Measurements from ENCODE around the gene PEF1.

PEF1 gene

GRCh38 chr1:31628931-31629556 lies 15.6 kb downstream of the PEF1 start:
- TF ChIP-seq ZBTB7A (IDR thresholded peaks at IDR 0.05; ENCODE audit: low read depth) (no peak), TAF1 (IDR thresholded peaks at IDR 0.05; ENCODE audit: low read depth) (no peak), RAD21 (IDR thresholded peaks at IDR 0.05; ENCODE audit: low read depth) (no peak), TCF12 (IDR thresholded peaks at IDR 0.05; ENCODE audit: low read depth) (no peak), FOXM1 (IDR thresholded peaks at IDR 0.05; ENCODE audit: borderline replicate concordance, low read depth) (no peak), REST (IDR thresholded peaks at IDR 0.05; ENCODE audit: low read depth) (no peak), EP300 (IDR thresholded peaks at IDR 0.05; ENCODE audit: borderline replicate concordance) (no peak), USF1 (IDR thresholded peaks at IDR 0.05) (no peak), EGR1 (IDR thresholded peaks at IDR 0.05) (no peak), YY1 (IDR thresholded peaks at IDR 0.05; ENCODE audit: low read depth) (no peak), TEAD4 (IDR thresholded peaks at IDR 0.05) (no peak), MAX (IDR thresholded peaks at IDR 0.05) (no peak), CEBPB (IDR thresholded peaks at IDR 0.05) (no peak), NFIC (IDR thresholded peaks at IDR 0.05) (no peak), CREB1 (IDR thresholded peaks at IDR 0.05; ENCODE audit: low read depth) (no peak)

- no peak for TF ChIP-seq TAF1 (IDR thresholded peaks at IDR 0.05; ENCODE audit: low read depth)
- TF ChIP-seq EGR1 (IDR thresholded peaks at IDR 0.05): no peak
- no peak for TF ChIP-seq EP300 (IDR thresholded peaks at IDR 0.05; ENCODE audit: borderline replicate concordance)
- no peak for TF ChIP-seq CREB1 (IDR thresholded peaks at IDR 0.05; ENCODE audit: low read depth)
- TF ChIP-seq REST (IDR thresholded peaks at IDR 0.05; ENCODE audit: low read depth): no peak
- TF ChIP-seq YY1 (IDR thresholded peaks at IDR 0.05; ENCODE audit: low read depth): no peak
- TF ChIP-seq USF1 (IDR thresholded peaks at IDR 0.05): no peak
- no peak for TF ChIP-seq TCF12 (IDR thresholded peaks at IDR 0.05; ENCODE audit: low read depth)
- no peak for TF ChIP-seq TEAD4 (IDR thresholded peaks at IDR 0.05)
- no peak for TF ChIP-seq CEBPB (IDR thresholded peaks at IDR 0.05)
- no peak for TF ChIP-seq ZBTB7A (IDR thresholded peaks at IDR 0.05; ENCODE audit: low read depth)
- TF ChIP-seq NFIC (IDR thresholded peaks at IDR 0.05): no peak
- TF ChIP-seq RAD21 (IDR thresholded peaks at IDR 0.05; ENCODE audit: low read depth): no peak
- TF ChIP-seq FOXM1 (IDR thresholded peaks at IDR 0.05; ENCODE audit: borderline replicate concordance, low read depth): no peak
- no peak for TF ChIP-seq MAX (IDR thresholded peaks at IDR 0.05)
Measured at GRCh38 chr1:31627930-31628559, 16.6 kb downstream of the PEF1 start.

- TF ChIP-seq CEBPB (IDR thresholded peaks at IDR 0.05): no peak
- TF ChIP-seq TEAD4 (IDR thresholded peaks at IDR 0.05): no peak
- TF ChIP-seq FOXM1 (IDR thresholded peaks at IDR 0.05; ENCODE audit: borderline replicate concordance, low read depth): no peak
- TF ChIP-seq NFIC (IDR thresholded peaks at IDR 0.05): no peak
- TF ChIP-seq RAD21 (IDR thresholded peaks at IDR 0.05; ENCODE audit: low read depth): no peak
- TF ChIP-seq MAX (IDR thresholded peaks at IDR 0.05): no peak
- no peak for TF ChIP-seq ZBTB7A (IDR thresholded peaks at IDR 0.05; ENCODE audit: low read depth)
- no peak for TF ChIP-seq EGR1 (IDR thresholded peaks at IDR 0.05)
- TF ChIP-seq TCF12 (IDR thresholded peaks at IDR 0.05; ENCODE audit: low read depth): no peak
- TF ChIP-seq YY1 (IDR thresholded peaks at IDR 0.05; ENCODE audit: low read depth): no peak
- no peak for TF ChIP-seq CREB1 (IDR thresholded peaks at IDR 0.05; ENCODE audit: low read depth)
- no peak for TF ChIP-seq USF1 (IDR thresholded peaks at IDR 0.05)
- TF ChIP-seq TAF1 (IDR thresholded peaks at IDR 0.05; ENCODE audit: low read depth): no peak
- no peak for TF ChIP-seq REST (IDR thresholded peaks at IDR 0.05; ENCODE audit: low read depth)
- TF ChIP-seq EP300 (IDR thresholded peaks at IDR 0.05; ENCODE audit: borderline replicate concordance): no peak
Measured at GRCh38 chr1:31627301-31627929, 17.3 kb downstream of the PEF1 start.
